CD4-positive, alpha-beta T cell (primary cell): Measurements from ENCODE around the gene CDH12. TPM values are rescaled to one million over a fixed set of nuclear protein-coding genes. Genes with fewer than 3 reads are reported as not detected.

Experiments
- ATAC-seq: fragments of 200-7000 bp; cut with Tn5 transposase; one replicate; pipeline ENCODE4 v1.10.0; 2022; ENCODE audit warnings: mild to moderate bottlenecking; ENCODE audit not compliant: poor library complexity
- CTCF ChIA-PET: fragments of 350-600 bp; sonication (Branson Sonifier 250); formaldehyde crosslinking; loops from one replicate; lab custom pipeline; 2021; ENCODE audit warnings: antibody characterized with exemption, inconsistent platforms; lab: Charles Lee
- POLR2A ChIA-PET: fragments of 350-600 bp; sonication (Branson Sonifier 250); formaldehyde crosslinking; loops from one replicate; lab custom pipeline; 2021; ENCODE audit warnings: antibody characterized with exemption, inconsistent platforms; lab: Charles Lee
- DNase-seq, 14 experiments: peaks; one replicate each; pipeline ENCODE4 v3.0.0-alpha.2; 2013 to 2020; ENCODE audit warnings: mixed read lengths in 2 of 14
- H3K27ac ChIP-seq, 2 donors: one replicate each; pipeline versions ENCODE4 v1.5.1 to v1.7.0; 2013; ENCODE audit warnings: low read length in 2 of 2, low read depth in 1 of 2, mild to moderate bottlenecking in 1 of 2
- H3K27me3 ChIP-seq, 2 experiments: 1 replicate in 1 of 2; 2 replicates in 1 of 2; pipeline versions ENCODE4 v1.6.1 to v1.7.0; 2013; ENCODE audit warnings: low read length in 2 of 2, control low read depth in 1 of 2, mild to moderate bottlenecking in 1 of 2, moderate library complexity in 1 of 2; ENCODE audit not compliant: insufficient read depth in 2 of 2, control insufficient read depth in 1 of 2
- H3K36me3 ChIP-seq: one replicate; pipeline ENCODE4 v1.6.1; 2013; ENCODE audit warnings: low read length, control low read depth; ENCODE audit not compliant: insufficient read depth
- H3K4me1 ChIP-seq: one replicate; pipeline ENCODE4 v1.6.1; 2013; ENCODE audit warnings: low read length, control low read depth; ENCODE audit not compliant: insufficient read depth
- H3K4me3 ChIP-seq: one replicate; pipeline ENCODE4 v1.5.1; 2013; ENCODE audit warnings: mild to moderate bottlenecking, low read length, moderate library complexity
- H3K9me3 ChIP-seq, 2 experiments: 1 replicate in 1 of 2; 2 replicates in 1 of 2; pipeline versions ENCODE4 v1.6.1 to v1.7.0; 2013; ENCODE audit warnings: low read length in 2 of 2, mild to moderate bottlenecking in 2 of 2, control low read depth in 1 of 2, moderate library complexity in 1 of 2; ENCODE audit not compliant: control insufficient read depth in 1 of 2, insufficient read depth in 1 of 2
- H3K27ac Mint-ChIP-seq: one replicate; pipeline ENCODE4 v1.8.0; 2020; ENCODE audit warnings: mixed read lengths
- H3K27me3 Mint-ChIP-seq: one replicate; pipeline ENCODE4 v1.8.0; 2021; ENCODE audit warnings: mixed read lengths
- H3K36me3 Mint-ChIP-seq: one replicate; pipeline ENCODE4 v1.8.0; 2021; ENCODE audit warnings: low read depth, mixed read lengths
- H3K4me1 Mint-ChIP-seq: one replicate; pipeline ENCODE4 v1.8.0; 2021; ENCODE audit warnings: low read depth, mixed read lengths
- H3K4me3 Mint-ChIP-seq: one replicate; pipeline ENCODE4 v1.8.0; 2020; ENCODE audit warnings: mild to moderate bottlenecking, mixed read lengths
- H3K9me3 Mint-ChIP-seq: one replicate; pipeline ENCODE4 v1.8.0; 2020; ENCODE audit warnings: mixed read lengths
- intact Hi-C, 2 experiments: fragments of 100-400 bp; cut with DNase I in 1 of 2; cut with micrococcal nuclease in 1 of 2; formaldehyde crosslinking; loops; one replicate each; pipeline versions ENCODE4 v1.15.1 to v1.9.0; 2023 to 2025; cut with DNase I, micrococcal nuclease
- polyA plus RNA-seq, 2 donors: library from polyadenylated mRNA; unstranded; fragments of 120-200 nt; gene quantifications; one replicate each; pipeline ENCODE4 v1.2.1, GENCODE V29; 2013
- total RNA-seq, 174 experiments: library from RNA in 2 of 174; stranded (reverse) in 2 of 174; gene quantifications; one replicate each; pipeline ENCODE4 v1.2.3 and lab custom pipeline; 2021 to 2026
- TF ChIP-seq, protein P1 (sequence below): fragments of 200-600 bp; IDR thresholded peaks from one replicate; pipeline ENCODE4 v1.8.0; 2022; ENCODE audit warnings: antibody characterized with exemption, mild to moderate bottlenecking

Gene CDH12
- not detected for total RNA-seq
- polyA plus RNA-seq (2013, experiment 1 of 2) = not detected
- polyA plus RNA-seq (2013, experiment 2 of 2) = 0.04 TPM
- 0 to 0.17 (median 0) reads per million in 172 experiments for total RNA-seq (lab: John Stamatoyannopoulos, UW)

DNA sequence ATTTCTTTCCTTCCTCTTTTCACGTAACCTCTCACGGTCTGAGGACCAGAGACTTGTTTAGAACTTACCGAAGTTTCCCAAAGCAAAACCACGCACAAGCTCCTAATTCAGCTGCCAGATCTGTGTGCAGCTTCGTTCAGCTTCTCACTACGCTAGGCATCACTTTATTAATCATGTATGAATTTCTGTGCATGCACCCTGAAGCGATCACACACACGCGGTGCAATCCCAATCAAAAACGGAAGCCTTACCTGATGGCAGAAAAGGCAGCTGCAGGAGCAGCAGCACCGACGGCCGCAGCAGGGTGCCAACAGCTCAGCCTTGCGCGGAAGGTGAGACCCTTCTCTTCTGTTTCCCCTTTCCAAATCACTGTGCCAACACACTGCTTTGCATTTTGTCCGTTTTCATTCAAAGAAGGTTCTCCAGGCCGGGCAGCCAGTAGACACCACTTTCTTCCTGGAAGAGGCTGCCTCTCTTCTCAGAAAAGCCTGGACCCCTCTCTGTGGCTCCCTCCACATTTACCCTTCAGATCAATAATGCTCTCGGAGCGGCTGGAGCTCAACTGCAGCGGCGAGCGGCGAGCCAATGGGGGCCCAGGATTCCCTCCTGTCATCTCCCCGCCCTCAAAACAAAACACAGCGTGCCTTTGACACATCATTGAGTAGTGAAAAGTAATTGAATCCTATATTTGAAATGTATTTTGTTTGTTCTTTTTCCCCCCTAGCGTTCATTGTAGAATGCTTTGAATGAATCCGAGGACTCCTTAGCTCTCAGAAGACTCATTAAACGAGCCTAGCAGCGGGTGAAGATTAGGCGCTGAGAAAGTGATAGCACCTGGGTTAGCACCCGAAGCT lies at the start of gene CDH12:
TSS of gene CDH12 (minus strand) at position 538 of the 854 bp plus-strand sequence.
- peaks cover 15% of the 10 kb centered on the region for H3K4me1 Mint-ChIP-seq
- no peak within 1 kb of the TSS for H3K27ac Mint-ChIP-seq
- ATAC-seq (peak; percentile 29), DNase-seq (peak in 1 of 14 experiments; percentile 0)
- H3K36me3 Mint-ChIP-seq = no peaks in the 10 kb centered on the region
- intact Hi-C loops = no loop called here
- Histone ChIP-seq H3K27me3 (no peaks in the 10 kb centered on the region), H3K4me3 (no peak within 1 kb of the TSS), H3K27ac (no peak within 1 kb of the TSS), H3K9me3 (peaks cover 0 to 10% of the 10 kb centered on the region in 2 experiments), H3K36me3 (no peaks in the 10 kb centered on the region), H3K4me1 (no peaks in the 10 kb centered on the region)
- peaks cover 7% of the 10 kb centered on the region for H3K9me3 Mint-ChIP-seq
- POLR2A ChIA-PET = no interaction called here
- CTCF ChIA-PET = no interaction called here
- H3K27me3 Mint-ChIP-seq = no peaks in the 10 kb centered on the region
- peak within 1 kb of the TSS; percentile 71 for H3K4me3 Mint-ChIP-seq
- TF ChIP-seq, protein P1, sequence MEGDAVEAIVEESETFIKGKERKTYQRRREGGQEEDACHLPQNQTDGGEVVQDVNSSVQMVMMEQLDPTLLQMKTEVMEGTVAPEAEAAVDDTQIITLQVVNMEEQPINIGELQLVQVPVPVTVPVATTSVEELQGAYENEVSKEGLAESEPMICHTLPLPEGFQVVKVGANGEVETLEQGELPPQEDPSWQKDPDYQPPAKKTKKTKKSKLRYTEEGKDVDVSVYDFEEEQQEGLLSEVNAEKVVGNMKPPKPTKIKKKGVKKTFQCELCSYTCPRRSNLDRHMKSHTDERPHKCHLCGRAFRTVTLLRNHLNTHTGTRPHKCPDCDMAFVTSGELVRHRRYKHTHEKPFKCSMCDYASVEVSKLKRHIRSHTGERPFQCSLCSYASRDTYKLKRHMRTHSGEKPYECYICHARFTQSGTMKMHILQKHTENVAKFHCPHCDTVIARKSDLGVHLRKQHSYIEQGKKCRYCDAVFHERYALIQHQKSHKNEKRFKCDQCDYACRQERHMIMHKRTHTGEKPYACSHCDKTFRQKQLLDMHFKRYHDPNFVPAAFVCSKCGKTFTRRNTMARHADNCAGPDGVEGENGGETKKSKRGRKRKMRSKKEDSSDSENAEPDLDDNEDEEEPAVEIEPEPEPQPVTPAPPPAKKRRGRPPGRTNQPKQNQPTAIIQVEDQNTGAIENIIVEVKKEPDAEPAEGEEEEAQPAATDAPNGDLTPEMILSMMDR = no peak

DNA sequence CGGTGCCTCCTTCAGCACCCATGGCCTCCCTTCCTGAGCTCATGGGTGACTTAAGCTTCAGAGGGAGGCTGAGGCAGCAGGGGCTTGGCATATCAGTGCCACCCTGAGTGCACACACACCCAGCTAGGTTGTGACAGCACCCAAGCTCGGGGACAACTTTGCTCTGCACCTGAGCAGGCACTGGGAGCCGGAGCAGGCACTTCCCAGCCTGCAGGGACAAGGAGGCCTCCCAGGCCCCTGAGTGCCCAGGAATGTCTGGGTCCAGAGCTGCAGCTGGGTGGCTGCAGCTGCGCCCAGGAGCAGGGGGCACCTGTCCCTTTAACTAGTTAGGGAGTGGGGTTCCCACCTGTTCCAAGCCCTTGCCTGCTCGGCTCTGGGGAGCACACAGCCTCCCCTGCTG lies 48.7 kb upstream of the CDH12 start:
- no peaks in the 10 kb centered on the region for H3K27me3 Mint-ChIP-seq
- Histone ChIP-seq H3K9me3 (peaks cover under 1 to 15% of the 10 kb centered on the region in 2 experiments), H3K36me3 (no peaks in the 10 kb centered on the region), H3K4me3 (no peak overlapping the region), H3K27ac (no peak overlapping the region), H3K4me1 (no peaks in the 10 kb centered on the region), H3K27me3 (no peaks in the 10 kb centered on the region)
- DNase-seq (peak in 1 of 14 experiments; percentile 6), ATAC-seq (no peak)
- no peak overlapping the region for H3K27ac Mint-ChIP-seq
- no peaks in the 10 kb centered on the region for H3K36me3 Mint-ChIP-seq
- ChIA-PET CTCF (no interaction called here), POLR2A (no interaction called here)
- no peak overlapping the region for H3K4me3 Mint-ChIP-seq
- H3K9me3 Mint-ChIP-seq = peaks cover 2% of the 10 kb centered on the region
- intact Hi-C loops = no loop called here
- H3K4me1 Mint-ChIP-seq = no peaks in the 10 kb centered on the region
- TF ChIP-seq, protein P1 = no peak

DNA sequence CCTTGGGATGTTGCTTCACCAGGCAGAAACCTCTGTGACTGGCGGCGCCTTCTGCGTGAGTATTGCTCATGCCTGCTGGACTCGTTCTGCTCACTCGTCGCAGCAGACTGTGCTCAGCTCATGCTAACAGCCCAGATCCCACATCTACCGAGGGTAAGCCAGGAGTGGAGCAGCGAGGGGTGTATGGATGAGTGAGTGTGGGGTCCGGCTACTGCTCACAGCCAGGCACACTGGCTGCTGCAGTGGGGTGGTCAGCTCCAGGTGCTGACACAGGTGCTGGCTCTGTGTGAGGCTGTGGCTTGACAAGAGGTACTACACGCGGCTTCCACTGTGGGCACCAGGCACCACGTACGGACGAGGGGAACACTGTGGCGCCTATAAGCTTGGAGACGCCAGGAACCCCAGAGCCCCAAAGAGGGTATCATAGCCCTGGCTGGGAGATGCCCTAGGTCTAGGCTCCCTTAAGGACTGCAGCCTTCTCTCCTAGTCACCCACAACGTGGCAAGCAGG lies 47.7 kb upstream of the CDH12 start:
- no peak overlapping the region for H3K4me3 ChIP-seq
- no peak overlapping the region for H3K27ac ChIP-seq
- H3K9me3 Mint-ChIP-seq = peaks cover 2% of the 10 kb centered on the region
- H3K36me3 Mint-ChIP-seq = no peaks in the 10 kb centered on the region
- DNase-seq (peak in 1 of 14 experiments; percentile 3), ATAC-seq (no peak)
- intact Hi-C loops = no loop called here
- CTCF ChIA-PET = no interaction called here
- H3K9me3 ChIP-seq = peaks cover 0 to 15% of the 10 kb centered on the region in 2 experiments
- no peaks in the 10 kb centered on the region for H3K27me3 ChIP-seq
- no peaks in the 10 kb centered on the region for H3K4me1 Mint-ChIP-seq
- H3K36me3 ChIP-seq = no peaks in the 10 kb centered on the region
- no peaks in the 10 kb centered on the region for H3K27me3 Mint-ChIP-seq
- H3K4me1 ChIP-seq = no peaks in the 10 kb centered on the region
- H3K27ac Mint-ChIP-seq = no peak overlapping the region
- H3K4me3 Mint-ChIP-seq = no peak overlapping the region
- TF ChIP-seq, protein P1 = no peak
- POLR2A ChIA-PET = no interaction called here
